ENCODE measurements around the gene SMARCD3.

SMARCD3 gene

GRCh38 chr7:151247611-151248345 is 716 bp downstream of the SMARCD3 start:
- DNase-seq (ENCODE audit: low read depth) = no peak

GRCh38 chr7:151246851-151247580 is 1.5 kb downstream of the SMARCD3 start:
- DNase-seq (ENCODE audit: low read depth) = no peak

- DNase-seq (ENCODE audit: low read depth) = no peak
These were observed 2.2 kb downstream of the SMARCD3 start for GRCh38 chr7:151246102-151246850.

- peak; percentile 55 for DNase-seq (ENCODE audit: low read depth)
These were observed 3.0 kb downstream of the SMARCD3 start for GRCh38 chr7:151245360-151246101.

GRCh38 chr7:151244841-151245346 is 3.6 kb downstream of the SMARCD3 start:
- DNase-seq (ENCODE audit: low read depth) = no peak

GRCh38 chr7:151244196-151244840 is 4.2 kb downstream of the SMARCD3 start:
- DNase-seq (ENCODE audit: low read depth) = no peak

GRCh38 chr7:151243408-151244195 is 4.9 kb downstream of the SMARCD3 start:
- no peak for DNase-seq (ENCODE audit: low read depth)

- no peak for DNase-seq (ENCODE audit: low read depth)
These were observed 5.5 kb downstream of the SMARCD3 start for GRCh38 chr7:151243045-151243349.

GRCh38 chr7:151242159-151243044 is 6.1 kb downstream of the SMARCD3 start:
- no peak for DNase-seq (ENCODE audit: low read depth)

GRCh38 chr7:151241755-151242096 is 6.8 kb downstream of the SMARCD3 start:
- DNase-seq (ENCODE audit: low read depth) = no peak

- DNase-seq (ENCODE audit: low read depth) = no peak
These were observed 7.3 kb downstream of the SMARCD3 start for GRCh38 chr7:151240942-151241754.

- DNase-seq (ENCODE audit: low read depth) = no peak
These were observed 8.0 kb downstream of the SMARCD3 start for GRCh38 chr7:151240536-151240935.

GRCh38 chr7:151239837-151240459 is 8.5 kb downstream of the SMARCD3 start:
- DNase-seq (ENCODE audit: low read depth) = no peak

- DNase-seq (ENCODE audit: low read depth) = no peak
These were observed 9.3 kb downstream of the SMARCD3 start for GRCh38 chr7:151238924-151239836.

- no peak for DNase-seq (ENCODE audit: low read depth)
These were observed 10.2 kb downstream of the SMARCD3 start for GRCh38 chr7:151238190-151238810.

- DNase-seq (ENCODE audit: low read depth) = no peak
These were observed 11.0 kb downstream of the SMARCD3 start for GRCh38 chr7:151237244-151238189.

All from stimulated activated CD8-positive, alpha-beta memory T cell treated with anti-CD3 and anti-CD28 coated beads, Interleukin-12 subunit alpha, Interleukin-12 subunit beta, amount 100 ng/mL, for 4 hours (primary cell).